ENCODE data around the gene FLT3.

GRCh38 chr13:28041031-28041461, 59.3 kb downstream of the FLT3 start:
- TF ChIP-seq POLR2A (IDR thresholded peaks at IDR 0.05) (no peak), CTCF (IDR thresholded peaks at IDR 0.05) (no peak)
